WTC11 (cell line): ENCODE measurements around the gene MEIKIN. TPM values are rescaled to one million over a fixed set of nuclear protein-coding genes. Genes with fewer than 3 reads are reported as not detected.

Source experiments
- ATAC-seq: fragments of 200-7000 bp; cut with Tn5 transposase; 2 replicates; pipeline ENCODE4 v1.10.0; 2021; ENCODE audit warnings: mild to moderate bottlenecking, moderate library complexity
- CTCF ChIA-PET: fragments of 300-600 bp; sonication (Branson Sonifier 250); formaldehyde crosslinking; loops from one replicate; lab custom pipeline; 2021; ENCODE audit warnings: antibody characterized with exemption; lab: Charles Lee
- POLR2A ChIA-PET: fragments of 350-600 bp; sonication (Branson Sonifier 250); formaldehyde crosslinking; loops from one replicate; lab custom pipeline; 2021; ENCODE audit warnings: antibody characterized with exemption; lab: Charles Lee
- DNase-seq: peaks from one replicate; pipeline ENCODE4 v3.0.0; 2021; ENCODE audit warnings: low spot score
- H3K27ac Mint-ChIP-seq: 2 replicates; pipeline ENCODE4 v1.8.0; 2021; ENCODE audit warnings: mixed read lengths
- H3K27me3 Mint-ChIP-seq: 2 replicates; pipeline ENCODE4 v1.8.0; 2021; ENCODE audit warnings: low read depth, mild to moderate bottlenecking, moderate library complexity, mixed read lengths
- H3K36me3 Mint-ChIP-seq: 2 replicates; pipeline ENCODE4 v1.8.0; 2021; ENCODE audit warnings: mixed read lengths
- H3K4me1 Mint-ChIP-seq: 2 replicates; pipeline ENCODE4 v1.8.0; 2022; ENCODE audit warnings: mixed read lengths
- H3K4me3 Mint-ChIP-seq: 2 replicates; pipeline ENCODE4 v1.8.0; 2021; ENCODE audit warnings: mild to moderate bottlenecking, moderate library complexity, mixed read lengths
- H3K9me3 Mint-ChIP-seq: 2 replicates; pipeline ENCODE4 v1.8.0; 2021; ENCODE audit warnings: mixed read lengths
- ATF1 ChIP-seq: sonication (generic); formaldehyde crosslinking; IDR thresholded peaks from 2 replicates; pipeline ENCODE4 v1.8.1; 2023; ENCODE audit warnings: mild to moderate bottlenecking, moderate library complexity, missing genetic modification reagents
- ATF2 ChIP-seq: sonication (generic); formaldehyde crosslinking; IDR thresholded peaks from 2 replicates; pipeline ENCODE4 v1.8.1; 2022; ENCODE audit warnings: low read depth, missing genetic modification reagents, borderline replicate concordance
- CREB1 ChIP-seq: sonication (generic); formaldehyde crosslinking; IDR thresholded peaks from 2 replicates; pipeline ENCODE4 v1.8.0; 2023; ENCODE audit warnings: mild to moderate bottlenecking, missing genetic modification reagents
- EMX1 ChIP-seq: fragments of 250-450 bp; sonication (Bioruptor Pico); IDR thresholded peaks from 2 replicates; pipeline ENCODE4 v1.8.0; 2021; ENCODE audit warnings: mild to moderate bottlenecking
- ESRRA ChIP-seq: sonication (generic); formaldehyde crosslinking; IDR thresholded peaks from 2 replicates; pipeline ENCODE4 v1.8.1; 2022; ENCODE audit warnings: mild to moderate bottlenecking, missing genetic modification reagents, borderline replicate concordance
- FOXK1 ChIP-seq: sonication (generic); formaldehyde crosslinking; IDR thresholded peaks from 2 replicates; pipeline ENCODE4 v1.8.0; 2022; ENCODE audit warnings: mild to moderate bottlenecking, moderate library complexity, missing genetic modification reagents
- GRHL2 ChIP-seq: fragments of 250-450 bp; sonication (Bioruptor Pico); IDR thresholded peaks from 2 replicates; pipeline ENCODE4 v1.8.0; 2022; ENCODE audit warnings: mild to moderate bottlenecking, moderate library complexity; ENCODE audit not compliant: insufficient replicate concordance, severe bottlenecking
- KAT7 ChIP-seq: sonication (generic); formaldehyde crosslinking; IDR thresholded peaks from 2 replicates; pipeline ENCODE4 v1.8.1; 2023; ENCODE audit warnings: missing genetic modification reagents, mild to moderate bottlenecking, borderline replicate concordance
- MAX ChIP-seq: sonication (generic); formaldehyde crosslinking; IDR thresholded peaks from 2 replicates; pipeline ENCODE4 v1.8.0; 2022; ENCODE audit warnings: mild to moderate bottlenecking, missing genetic modification reagents
- MLX ChIP-seq: sonication (generic); formaldehyde crosslinking; IDR thresholded peaks from 2 replicates; pipeline ENCODE4 v1.8.1; 2023; ENCODE audit warnings: mild to moderate bottlenecking, missing genetic modification reagents, moderate library complexity
- MYBL2 ChIP-seq: sonication (generic); formaldehyde crosslinking; IDR thresholded peaks from 2 replicates; pipeline ENCODE4 v1.8.1; 2023; ENCODE audit warnings: mild to moderate bottlenecking, moderate library complexity, missing genetic modification reagents
- NR1H2 ChIP-seq: sonication (generic); formaldehyde crosslinking; IDR thresholded peaks from 2 replicates; pipeline ENCODE4 v1.9.0; 2021; ENCODE audit warnings: mild to moderate bottlenecking, moderate library complexity, missing genetic modification reagents
- SOX15 ChIP-seq: fragments of 250-450 bp; sonication (Bioruptor Pico); IDR thresholded peaks from 2 replicates; pipeline ENCODE4 v1.9.0; 2021; ENCODE audit warnings: mild to moderate bottlenecking
- TCF7 ChIP-seq: sonication (generic); formaldehyde crosslinking; IDR thresholded peaks from 2 replicates; pipeline ENCODE4 v1.8.0; 2022; ENCODE audit warnings: mild to moderate bottlenecking, low read depth, missing genetic modification reagents, moderate library complexity
- ZNF232 ChIP-seq: sonication (generic); formaldehyde crosslinking; IDR thresholded peaks from 2 replicates; pipeline ENCODE4 v1.8.0; 2022; ENCODE audit warnings: mild to moderate bottlenecking, missing genetic modification reagents
- ZNF512 ChIP-seq: sonication (generic); formaldehyde crosslinking; IDR thresholded peaks from 2 replicates; pipeline ENCODE4 v1.8.1; 2022; ENCODE audit warnings: missing genetic modification reagents, borderline replicate concordance
- total RNA-seq: library from RNA; stranded (reverse); gene quantifications from 3 replicates; pipeline ENCODE4 v1.2.3, GENCODE V29; 2021
- TF ChIP-seq, protein P1 (sequence below): sonication (generic); formaldehyde crosslinking; IDR thresholded peaks from 2 replicates; pipeline ENCODE4 v1.8.1; 2023; ENCODE audit warnings: mild to moderate bottlenecking, missing genetic modification reagents
- TF ChIP-seq, protein P2 (sequence below): sonication (generic); formaldehyde crosslinking; IDR thresholded peaks from 2 replicates; pipeline ENCODE4 v1.8.1; 2022; ENCODE audit warnings: mild to moderate bottlenecking, missing genetic modification reagents, moderate library complexity, borderline replicate concordance
- TF ChIP-seq, protein P3 (sequence below): sonication (generic); formaldehyde crosslinking; IDR thresholded peaks from 2 replicates; pipeline ENCODE4 v1.8.0; 2022; ENCODE audit warnings: missing genetic modification reagents

MEIKIN gene
- total RNA-seq, 1 experiment from 2014 or later: not detected

DNA sequence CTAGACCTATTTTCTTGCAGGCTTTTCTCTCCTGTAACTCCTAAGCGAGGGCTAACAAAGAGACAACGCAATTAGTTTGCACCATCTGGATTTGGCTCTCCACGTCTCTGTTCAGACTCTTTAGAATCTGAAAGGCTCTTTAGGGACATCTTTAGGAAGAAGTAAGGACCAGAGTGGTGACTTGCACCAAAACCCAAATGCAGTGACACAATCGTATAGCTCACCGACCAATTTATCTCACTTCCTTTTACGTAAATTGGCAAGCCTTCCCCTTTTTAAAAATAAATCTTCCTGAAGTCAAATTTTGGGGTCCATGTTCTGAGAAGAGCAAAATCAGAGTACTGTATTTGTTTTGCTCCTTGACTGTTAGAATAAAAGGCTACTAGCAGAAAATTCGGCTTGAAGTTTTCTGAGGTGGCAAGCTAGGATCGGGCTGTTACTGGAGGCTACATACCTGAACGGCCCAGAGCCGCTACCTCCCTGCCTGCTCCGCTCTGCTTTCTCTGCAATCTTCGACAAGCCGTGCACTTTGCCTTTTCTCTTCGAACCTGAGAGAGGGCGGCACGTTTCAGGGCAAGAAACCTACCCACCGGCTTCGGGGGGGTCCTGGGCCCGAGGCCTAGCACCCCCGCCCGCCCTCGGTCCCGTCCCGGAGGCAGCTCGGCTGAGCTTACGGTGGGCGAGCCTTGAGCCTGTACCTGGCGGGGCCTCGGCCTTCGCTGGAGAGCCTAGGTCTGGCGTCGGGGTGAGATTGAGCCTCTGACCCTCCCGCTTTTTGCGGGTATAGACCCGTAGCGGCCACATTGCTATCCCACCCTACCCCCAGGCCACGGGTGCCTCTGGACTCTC is 537 bp downstream of the MEIKIN start:
- POLR2A ChIA-PET: no interaction called here
- no peaks in the 10 kb centered on the region for H3K27me3 Mint-ChIP-seq
- ATAC-seq: peak; percentile 71
- 0 out of 2 replicates have a peak, but pooled peaks cover 2% of the 10 kb centered on the region for H3K4me1 Mint-ChIP-seq
- H3K9me3 Mint-ChIP-seq: no peaks in the 10 kb centered on the region
- TF ChIP-seq FOXK1 (no peak), ZNF232 (CRISPR knock-in tag) (no peak), SOX15 (CRISPR knock-in tag) (no peak), EMX1 (CRISPR knock-in tag) (no peak)
- TF ChIP-seq, protein P1, sequence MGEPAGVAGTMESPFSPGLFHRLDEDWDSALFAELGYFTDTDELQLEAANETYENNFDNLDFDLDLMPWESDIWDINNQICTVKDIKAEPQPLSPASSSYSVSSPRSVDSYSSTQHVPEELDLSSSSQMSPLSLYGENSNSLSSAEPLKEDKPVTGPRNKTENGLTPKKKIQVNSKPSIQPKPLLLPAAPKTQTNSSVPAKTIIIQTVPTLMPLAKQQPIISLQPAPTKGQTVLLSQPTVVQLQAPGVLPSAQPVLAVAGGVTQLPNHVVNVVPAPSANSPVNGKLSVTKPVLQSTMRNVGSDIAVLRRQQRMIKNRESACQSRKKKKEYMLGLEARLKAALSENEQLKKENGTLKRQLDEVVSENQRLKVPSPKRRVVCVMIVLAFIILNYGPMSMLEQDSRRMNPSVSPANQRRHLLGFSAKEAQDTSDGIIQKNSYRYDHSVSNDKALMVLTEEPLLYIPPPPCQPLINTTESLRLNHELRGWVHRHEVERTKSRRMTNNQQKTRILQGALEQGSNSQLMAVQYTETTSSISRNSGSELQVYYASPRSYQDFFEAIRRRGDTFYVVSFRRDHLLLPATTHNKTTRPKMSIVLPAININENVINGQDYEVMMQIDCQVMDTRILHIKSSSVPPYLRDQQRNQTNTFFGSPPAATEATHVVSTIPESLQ (CRISPR knock-in tag): no peak
- TF ChIP-seq, all 79 proteins: peak for 0
- CTCF ChIA-PET: no interaction called here
- Mint-ChIP-seq H3K27ac (no peak overlapping the region), H3K4me3 (no peak overlapping the region), H3K36me3 (no peaks in the 10 kb centered on the region)
- DNase-seq: peak; percentile 13

DNA sequence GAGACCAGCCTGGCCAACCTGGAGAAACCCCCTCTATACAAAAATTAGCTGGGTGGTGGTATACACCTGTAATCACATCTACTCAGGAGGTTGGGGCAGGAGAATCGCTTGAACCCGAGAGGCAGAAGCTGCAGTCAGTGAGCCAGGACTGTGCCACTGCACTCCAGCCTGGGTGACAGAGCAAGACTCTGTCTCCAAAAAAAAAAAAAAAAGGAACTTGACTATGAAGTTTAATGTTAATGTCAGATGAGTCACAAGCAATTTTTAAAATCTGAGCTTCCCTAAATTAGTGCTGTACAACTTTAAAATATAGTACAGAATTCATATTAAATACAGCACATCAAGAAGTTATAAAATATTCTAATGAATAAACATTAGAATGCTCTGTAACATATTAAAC is 1.5 kb downstream of the MEIKIN start:
- ATAC-seq (no peak), DNase-seq (no peak)
- H3K4me3 Mint-ChIP-seq: no peak overlapping the region
- ChIA-PET POLR2A (interaction anchor here (0.6 kb wide), 1 partner anchor 143 kb away, joined by 3 read pairs; no protein-coding TSS in a partner anchor), CTCF (no interaction called here)
- no peaks in the 10 kb centered on the region for H3K27me3 Mint-ChIP-seq
- 0 out of 2 replicates have a peak, but pooled peaks cover 2% of the 10 kb centered on the region for H3K4me1 Mint-ChIP-seq
- no peak overlapping the region for H3K27ac Mint-ChIP-seq
- no peaks in the 10 kb centered on the region for H3K36me3 Mint-ChIP-seq
- H3K9me3 Mint-ChIP-seq: no peaks in the 10 kb centered on the region
- TF ChIP-seq TCF7 (CRISPR knock-in tag): no peak
- TF ChIP-seq MYBL2 (CRISPR knock-in tag): no peak
- TF ChIP-seq MLX (CRISPR knock-in tag): no peak
- TF ChIP-seq ATF1 (CRISPR knock-in tag): no peak
- TF ChIP-seq GRHL2 (CRISPR knock-in tag): no peak
- TF ChIP-seq, protein P2, sequence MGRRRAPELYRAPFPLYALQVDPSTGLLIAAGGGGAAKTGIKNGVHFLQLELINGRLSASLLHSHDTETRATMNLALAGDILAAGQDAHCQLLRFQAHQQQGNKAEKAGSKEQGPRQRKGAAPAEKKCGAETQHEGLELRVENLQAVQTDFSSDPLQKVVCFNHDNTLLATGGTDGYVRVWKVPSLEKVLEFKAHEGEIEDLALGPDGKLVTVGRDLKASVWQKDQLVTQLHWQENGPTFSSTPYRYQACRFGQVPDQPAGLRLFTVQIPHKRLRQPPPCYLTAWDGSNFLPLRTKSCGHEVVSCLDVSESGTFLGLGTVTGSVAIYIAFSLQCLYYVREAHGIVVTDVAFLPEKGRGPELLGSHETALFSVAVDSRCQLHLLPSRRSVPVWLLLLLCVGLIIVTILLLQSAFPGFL (CRISPR knock-in tag): no peak
- TF ChIP-seq CREB1 (CRISPR knock-in tag): no peak
- TF ChIP-seq, protein P3, sequence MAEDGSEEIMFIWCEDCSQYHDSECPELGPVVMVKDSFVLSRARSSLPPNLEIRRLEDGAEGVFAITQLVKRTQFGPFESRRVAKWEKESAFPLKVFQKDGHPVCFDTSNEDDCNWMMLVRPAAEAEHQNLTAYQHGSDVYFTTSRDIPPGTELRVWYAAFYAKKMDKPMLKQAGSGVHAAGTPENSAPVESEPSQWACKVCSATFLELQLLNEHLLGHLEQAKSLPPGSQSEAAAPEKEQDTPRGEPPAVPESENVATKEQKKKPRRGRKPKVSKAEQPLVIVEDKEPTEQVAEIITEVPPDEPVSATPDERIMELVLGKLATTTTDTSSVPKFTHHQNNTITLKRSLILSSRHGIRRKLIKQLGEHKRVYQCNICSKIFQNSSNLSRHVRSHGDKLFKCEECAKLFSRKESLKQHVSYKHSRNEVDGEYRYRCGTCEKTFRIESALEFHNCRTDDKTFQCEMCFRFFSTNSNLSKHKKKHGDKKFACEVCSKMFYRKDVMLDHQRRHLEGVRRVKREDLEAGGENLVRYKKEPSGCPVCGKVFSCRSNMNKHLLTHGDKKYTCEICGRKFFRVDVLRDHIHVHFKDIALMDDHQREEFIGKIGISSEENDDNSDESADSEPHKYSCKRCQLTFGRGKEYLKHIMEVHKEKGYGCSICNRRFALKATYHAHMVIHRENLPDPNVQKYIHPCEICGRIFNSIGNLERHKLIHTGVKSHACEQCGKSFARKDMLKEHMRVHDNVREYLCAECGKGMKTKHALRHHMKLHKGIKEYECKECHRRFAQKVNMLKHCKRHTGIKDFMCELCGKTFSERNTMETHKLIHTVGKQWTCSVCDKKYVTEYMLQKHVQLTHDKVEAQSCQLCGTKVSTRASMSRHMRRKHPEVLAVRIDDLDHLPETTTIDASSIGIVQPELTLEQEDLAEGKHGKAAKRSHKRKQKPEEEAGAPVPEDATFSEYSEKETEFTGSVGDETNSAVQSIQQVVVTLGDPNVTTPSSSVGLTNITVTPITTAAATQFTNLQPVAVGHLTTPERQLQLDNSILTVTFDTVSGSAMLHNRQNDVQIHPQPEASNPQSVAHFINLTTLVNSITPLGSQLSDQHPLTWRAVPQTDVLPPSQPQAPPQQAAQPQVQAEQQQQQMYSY: no peak
- TF ChIP-seq ATF2 (CRISPR knock-in tag): no peak
- no peak for TF ChIP-seq KAT7 (CRISPR knock-in tag)
- TF ChIP-seq MAX (CRISPR knock-in tag): no peak
- no peak for TF ChIP-seq NR1H2 (CRISPR knock-in tag)
- no peak for TF ChIP-seq ZNF512 (CRISPR knock-in tag)
- no peak for TF ChIP-seq ESRRA (CRISPR knock-in tag)
- TF ChIP-seq, protein P1 (CRISPR knock-in tag): no peak
